WTC11 (cell line): ENCODE results near the gene SERGEF.
A peak's percentile ranks its signal among the peaks of the same experiment; 100 is the strongest.

ENCODE experiments used
- CREM ChIP-seq: sonication (generic); formaldehyde crosslinking; IDR thresholded peaks from 2 replicates; pipeline ENCODE4 v1.8.1; 2022; ENCODE audit warnings: mild to moderate bottlenecking, missing genetic modification reagents, moderate library complexity
- NR2C2 ChIP-seq: sonication (generic); formaldehyde crosslinking; IDR thresholded peaks from 2 replicates; pipeline ENCODE4 v1.8.0; 2022; ENCODE audit warnings: mild to moderate bottlenecking, missing genetic modification reagents
- RELA ChIP-seq: sonication (generic); formaldehyde crosslinking; IDR thresholded peaks from 2 replicates; pipeline ENCODE4 v1.8.1; 2022; ENCODE audit warnings: missing genetic modification reagents, mild to moderate bottlenecking, borderline replicate concordance
- RORB ChIP-seq: fragments of 250-450 bp; sonication (Bioruptor Pico); IDR thresholded peaks from 2 replicates; pipeline ENCODE4 v1.9.0; 2021; ENCODE audit warnings: mild to moderate bottlenecking
- TEAD4 ChIP-seq: sonication (generic); formaldehyde crosslinking; IDR thresholded peaks from 2 replicates; pipeline ENCODE4 v1.8.0; 2022; ENCODE audit warnings: mild to moderate bottlenecking, missing genetic modification reagents
- ZNF232 ChIP-seq: sonication (generic); formaldehyde crosslinking; IDR thresholded peaks from 2 replicates; pipeline ENCODE4 v1.8.0; 2022; ENCODE audit warnings: mild to moderate bottlenecking, missing genetic modification reagents
- TF ChIP-seq, protein P1 (sequence below): fragments of 200-600 bp; IDR thresholded peaks from 2 replicates; pipeline ENCODE4 v1.8.0; 2022; ENCODE audit warnings: antibody characterized with exemption
- TF ChIP-seq, protein P2 (sequence below): sonication (generic); formaldehyde crosslinking; IDR thresholded peaks from 2 replicates; pipeline ENCODE4 v1.8.1; 2023; ENCODE audit warnings: mild to moderate bottlenecking, missing genetic modification reagents, moderate library complexity
- TF ChIP-seq, protein P3 (sequence below): sonication (generic); formaldehyde crosslinking; IDR thresholded peaks from 2 replicates; pipeline ENCODE4 v1.8.0; 2022; ENCODE audit warnings: mild to moderate bottlenecking, missing genetic modification reagents

DNA sequence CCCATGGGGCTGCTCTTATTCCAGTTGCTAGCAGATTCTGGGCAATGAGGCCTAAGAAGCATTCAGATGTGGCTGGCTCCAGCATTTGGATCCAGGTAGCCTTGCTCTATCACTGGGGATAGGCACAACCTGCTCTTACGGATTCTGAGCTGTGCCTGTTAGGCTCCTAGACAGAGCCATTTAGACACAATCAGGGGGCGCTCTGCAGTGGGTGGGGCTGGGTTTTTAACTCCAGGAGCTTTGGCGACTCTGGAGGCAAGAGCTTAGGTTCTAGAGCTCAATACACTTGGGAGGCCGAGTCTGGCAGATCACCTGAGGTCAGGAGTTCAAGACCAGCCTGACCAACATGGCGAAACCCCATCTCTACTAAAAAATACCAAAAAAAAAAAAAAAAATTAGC, 246.3 kb downstream of the SERGEF start:
- TF ChIP-seq, protein P1, sequence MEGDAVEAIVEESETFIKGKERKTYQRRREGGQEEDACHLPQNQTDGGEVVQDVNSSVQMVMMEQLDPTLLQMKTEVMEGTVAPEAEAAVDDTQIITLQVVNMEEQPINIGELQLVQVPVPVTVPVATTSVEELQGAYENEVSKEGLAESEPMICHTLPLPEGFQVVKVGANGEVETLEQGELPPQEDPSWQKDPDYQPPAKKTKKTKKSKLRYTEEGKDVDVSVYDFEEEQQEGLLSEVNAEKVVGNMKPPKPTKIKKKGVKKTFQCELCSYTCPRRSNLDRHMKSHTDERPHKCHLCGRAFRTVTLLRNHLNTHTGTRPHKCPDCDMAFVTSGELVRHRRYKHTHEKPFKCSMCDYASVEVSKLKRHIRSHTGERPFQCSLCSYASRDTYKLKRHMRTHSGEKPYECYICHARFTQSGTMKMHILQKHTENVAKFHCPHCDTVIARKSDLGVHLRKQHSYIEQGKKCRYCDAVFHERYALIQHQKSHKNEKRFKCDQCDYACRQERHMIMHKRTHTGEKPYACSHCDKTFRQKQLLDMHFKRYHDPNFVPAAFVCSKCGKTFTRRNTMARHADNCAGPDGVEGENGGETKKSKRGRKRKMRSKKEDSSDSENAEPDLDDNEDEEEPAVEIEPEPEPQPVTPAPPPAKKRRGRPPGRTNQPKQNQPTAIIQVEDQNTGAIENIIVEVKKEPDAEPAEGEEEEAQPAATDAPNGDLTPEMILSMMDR = peak; percentile 43; the same call in 1 of the 2 replicates
- TF ChIP-seq CREM (CRISPR knock-in tag) (no peak), ZNF232 (no peak), NR2C2 (no peak), TEAD4 (CRISPR knock-in tag) (no peak), RORB (CRISPR knock-in tag) (no peak), RELA (no peak)
- TF ChIP-seq, protein P2, sequence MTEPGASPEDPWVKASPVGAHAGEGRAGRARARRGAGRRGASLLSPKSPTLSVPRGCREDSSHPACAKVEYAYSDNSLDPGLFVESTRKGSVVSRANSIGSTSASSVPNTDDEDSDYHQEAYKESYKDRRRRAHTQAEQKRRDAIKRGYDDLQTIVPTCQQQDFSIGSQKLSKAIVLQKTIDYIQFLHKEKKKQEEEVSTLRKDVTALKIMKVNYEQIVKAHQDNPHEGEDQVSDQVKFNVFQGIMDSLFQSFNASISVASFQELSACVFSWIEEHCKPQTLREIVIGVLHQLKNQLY (CRISPR knock-in tag) = no peak
- TF ChIP-seq, protein P3, sequence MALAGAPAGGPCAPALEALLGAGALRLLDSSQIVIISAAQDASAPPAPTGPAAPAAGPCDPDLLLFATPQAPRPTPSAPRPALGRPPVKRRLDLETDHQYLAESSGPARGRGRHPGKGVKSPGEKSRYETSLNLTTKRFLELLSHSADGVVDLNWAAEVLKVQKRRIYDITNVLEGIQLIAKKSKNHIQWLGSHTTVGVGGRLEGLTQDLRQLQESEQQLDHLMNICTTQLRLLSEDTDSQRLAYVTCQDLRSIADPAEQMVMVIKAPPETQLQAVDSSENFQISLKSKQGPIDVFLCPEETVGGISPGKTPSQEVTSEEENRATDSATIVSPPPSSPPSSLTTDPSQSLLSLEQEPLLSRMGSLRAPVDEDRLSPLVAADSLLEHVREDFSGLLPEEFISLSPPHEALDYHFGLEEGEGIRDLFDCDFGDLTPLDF (CRISPR knock-in tag) = no peak
